SK-N-SH treated with all-trans-retinoic acid at 6 μM for 48 hours (cell line): Measurements from ENCODE around the gene ACOX3.

ENCODE experiments used
- ATAC-seq: fragments of 200-7000 bp; cut with Tn5 transposase; 3 replicates; pipeline ENCODE4 v1.9.1; 2020; ENCODE audit warnings: mild to moderate bottlenecking, moderate library complexity
- ARNTL ChIP-seq: fragments of 450-650 bp; formaldehyde crosslinking; IDR thresholded peaks from 2 replicates; pipeline ENCODE4 v1.5.0; 2020; ENCODE audit warnings: low read depth, mild to moderate bottlenecking, moderate library complexity, borderline replicate concordance
- BACH2 ChIP-seq: fragments of 250-450 bp; sonication (Bioruptor Pico); IDR thresholded peaks from 2 replicates; pipeline ENCODE4 v1.9.0; 2021; ENCODE audit warnings: mild to moderate bottlenecking, borderline replicate concordance
- CSDC2 ChIP-seq: fragments of 250-450 bp; sonication (Bioruptor Pico); IDR thresholded peaks from 2 replicates; pipeline ENCODE4 v1.5.0; 2020; ENCODE audit warnings: mild to moderate bottlenecking, moderate library complexity
- CSRNP3 ChIP-seq: fragments of 250-450 bp; sonication (Bioruptor Pico); IDR thresholded peaks from 2 replicates; pipeline ENCODE4 v1.5.1; 2021; ENCODE audit warnings: mild to moderate bottlenecking, moderate library complexity
- GLIS3 ChIP-seq: fragments of 250-450 bp; sonication (Bioruptor Pico); IDR thresholded peaks from 2 replicates; pipeline ENCODE4 v1.5.0; 2020; ENCODE audit warnings: mild to moderate bottlenecking, moderate library complexity
- ISL1 ChIP-seq: fragments of 250-450 bp; sonication (Bioruptor Pico); IDR thresholded peaks from 2 replicates; pipeline ENCODE4 v2.1.2; 2022; ENCODE audit warnings: mild to moderate bottlenecking, moderate library complexity
- OSR1 ChIP-seq: fragments of 250-450 bp; sonication (Bioruptor Pico); IDR thresholded peaks from 2 replicates; pipeline ENCODE4 v1.8.0; 2022; ENCODE audit warnings: moderate library complexity, mild to moderate bottlenecking, inconsistent platforms
- PATZ1 ChIP-seq: fragments of 250-450 bp; sonication (Bioruptor Pico); IDR thresholded peaks from 2 replicates; pipeline ENCODE4 v1.8.0; 2020; ENCODE audit warnings: mild to moderate bottlenecking, moderate library complexity, borderline replicate concordance
- POU6F1 ChIP-seq: fragments of 250-450 bp; sonication (Bioruptor Pico); IDR thresholded peaks from 2 replicates; pipeline ENCODE4 v1.8.0; 2021; ENCODE audit warnings: low read depth, mild to moderate bottlenecking, moderate library complexity, borderline replicate concordance
- PPARA ChIP-seq: fragments of 250-450 bp; sonication (Bioruptor Pico); IDR thresholded peaks from 2 replicates; pipeline ENCODE4 v1.5.0; 2020; ENCODE audit warnings: mild to moderate bottlenecking, borderline replicate concordance
- SNAI2 ChIP-seq: fragments of 250-450 bp; sonication (Bioruptor Pico); IDR thresholded peaks from 2 replicates; pipeline ENCODE4 v1.5.0; 2020; ENCODE audit warnings: mild to moderate bottlenecking, moderate library complexity
- ZC3H10 ChIP-seq: fragments of 250-450 bp; sonication (Bioruptor Pico); IDR thresholded peaks from 2 replicates; pipeline ENCODE4 v1.5.1; 2021; ENCODE audit warnings: mild to moderate bottlenecking, moderate library complexity
- ZFP3 ChIP-seq: fragments of 250-450 bp; sonication (Bioruptor Pico); IDR thresholded peaks from 2 replicates; pipeline ENCODE4 v1.5.0; 2020; ENCODE audit warnings: mild to moderate bottlenecking, moderate library complexity
- ZFP30 ChIP-seq: fragments of 450-650 bp; formaldehyde crosslinking; IDR thresholded peaks from 2 replicates; pipeline ENCODE4 v1.5.0; 2022; ENCODE audit warnings: mild to moderate bottlenecking, moderate library complexity
- ZNF70 ChIP-seq: fragments of 450-650 bp; formaldehyde crosslinking; IDR thresholded peaks from 2 replicates; pipeline ENCODE4 v1.5.0; 2020; ENCODE audit warnings: mild to moderate bottlenecking, moderate library complexity
- ZNF8 ChIP-seq: fragments of 450-650 bp; formaldehyde crosslinking; IDR thresholded peaks from 2 replicates; pipeline ENCODE4 v1.5.0; 2020; ENCODE audit warnings: mild to moderate bottlenecking, moderate library complexity
- TF ChIP-seq, protein P1 (sequence below): fragments of 250-450 bp; sonication (Bioruptor Pico); IDR thresholded peaks from 2 replicates; pipeline ENCODE4 v1.5.1; 2020; ENCODE audit warnings: low read depth, mild to moderate bottlenecking, moderate library complexity

ACOX3 gene

DNA sequence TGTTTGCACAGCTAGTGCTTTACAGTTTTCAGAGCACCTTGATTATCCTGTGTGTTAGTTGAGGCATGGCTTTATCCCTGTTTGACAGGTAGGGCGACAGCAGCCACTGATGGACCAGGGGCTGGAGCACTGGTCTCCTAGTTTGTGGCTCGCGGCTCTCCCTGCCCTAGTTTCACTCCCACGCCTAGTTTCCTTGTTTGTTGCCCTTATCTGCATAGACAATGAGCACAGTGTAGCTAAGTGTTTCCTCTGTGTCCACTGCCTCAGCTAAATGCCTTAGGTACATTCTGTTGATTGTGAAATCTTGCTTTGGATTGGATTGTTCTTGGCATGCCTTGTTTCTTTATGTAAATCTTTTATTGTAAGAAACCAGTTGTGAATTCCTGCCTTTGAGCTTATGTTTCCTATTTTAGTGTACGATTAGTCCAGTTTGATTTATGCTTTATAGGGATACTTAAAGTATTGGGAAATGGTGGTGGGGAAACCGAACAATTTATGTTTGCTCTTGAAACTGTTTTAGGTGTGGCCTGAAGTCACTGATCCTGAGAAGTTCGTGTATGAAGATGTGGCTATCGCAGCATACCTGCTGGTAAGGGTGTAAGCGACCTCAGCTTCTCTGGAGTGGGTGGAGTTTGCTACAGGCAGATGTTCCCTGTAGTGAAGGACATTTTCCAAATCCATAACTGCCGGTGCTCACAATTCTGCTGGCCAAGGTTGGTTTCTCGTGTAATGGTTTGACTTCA, 11.1 kb upstream of the ACOX3 start:
- ATAC-seq: no peak
- TF ChIP-seq BACH2 (CRISPR knock-in tag) (no peak), ARNTL (CRISPR knock-in tag) (no peak), ZFP30 (CRISPR knock-in tag) (no peak), POU6F1 (CRISPR knock-in tag) (no peak), CSRNP3 (CRISPR knock-in tag) (no peak), ISL1 (CRISPR knock-in tag) (no peak), ZC3H10 (CRISPR knock-in tag) (no peak), SNAI2 (CRISPR knock-in tag) (no peak), GLIS3 (no peak)

DNA sequence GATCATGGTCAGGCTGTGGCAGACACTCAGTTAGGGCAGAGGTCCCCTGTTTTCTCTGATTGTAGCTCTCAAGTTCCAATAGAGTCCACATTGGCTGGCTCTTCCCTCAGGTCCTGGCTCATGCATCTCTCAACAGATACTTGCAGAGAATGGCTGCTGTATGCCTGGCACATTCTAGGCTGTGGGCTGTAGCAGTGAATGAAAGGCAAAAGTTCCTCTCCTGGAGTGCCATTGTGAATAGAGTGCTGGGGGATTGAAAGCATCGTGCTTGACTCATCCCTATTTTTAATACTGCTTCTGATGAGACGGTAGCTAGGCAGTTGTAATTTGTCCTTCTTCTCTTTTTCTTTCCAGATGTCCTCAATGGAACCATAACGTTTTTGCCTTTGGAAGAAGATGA, 5.6 kb upstream of the ACOX3 start:
- TF ChIP-seq CSDC2 (no peak), CSRNP3 (CRISPR knock-in tag) (no peak), ZFP30 (CRISPR knock-in tag) (no peak)
- TF ChIP-seq, protein P1, sequence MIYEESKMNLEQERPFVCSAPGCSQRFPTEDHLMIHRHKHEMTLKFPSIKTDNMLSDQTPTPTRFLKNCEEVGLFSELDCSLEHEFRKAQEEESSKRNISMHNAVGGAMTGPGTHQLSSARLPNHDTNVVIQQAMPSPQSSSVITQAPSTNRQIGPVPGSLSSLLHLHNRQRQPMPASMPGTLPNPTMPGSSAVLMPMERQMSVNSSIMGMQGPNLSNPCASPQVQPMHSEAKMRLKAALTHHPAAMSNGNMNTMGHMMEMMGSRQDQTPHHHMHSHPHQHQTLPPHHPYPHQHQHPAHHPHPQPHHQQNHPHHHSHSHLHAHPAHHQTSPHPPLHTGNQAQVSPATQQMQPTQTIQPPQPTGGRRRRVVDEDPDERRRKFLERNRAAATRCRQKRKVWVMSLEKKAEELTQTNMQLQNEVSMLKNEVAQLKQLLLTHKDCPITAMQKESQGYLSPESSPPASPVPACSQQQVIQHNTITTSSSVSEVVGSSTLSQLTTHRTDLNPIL (CRISPR knock-in tag): no peak
- no peak for ATAC-seq

- TF ChIP-seq ZNF70 (CRISPR knock-in tag): no peak
- TF ChIP-seq ZFP30 (CRISPR knock-in tag): no peak
- no peak for TF ChIP-seq ZFP3 (CRISPR knock-in tag)
- no peak for TF ChIP-seq ARNTL (CRISPR knock-in tag)
- no peak for TF ChIP-seq GLIS3
- TF ChIP-seq ZNF8 (CRISPR knock-in tag): no peak
- TF ChIP-seq POU6F1 (CRISPR knock-in tag): no peak
- TF ChIP-seq SNAI2 (CRISPR knock-in tag): no peak
- no peak for TF ChIP-seq OSR1
- TF ChIP-seq PATZ1: no peak
- TF ChIP-seq PPARA (CRISPR knock-in tag): no peak
- TF ChIP-seq ZC3H10 (CRISPR knock-in tag): no peak
- no peak for TF ChIP-seq CSDC2
- no peak for TF ChIP-seq ISL1 (CRISPR knock-in tag)
- TF ChIP-seq, protein P1 (CRISPR knock-in tag): no peak
- ATAC-seq: no peak
Measured at GRCh38 chr4:8443801-8444200, 3.3 kb upstream of the ACOX3 start.
